ENCODE data around the gene EPS8. TPM values are rescaled to one million over a fixed set of nuclear protein-coding genes. Genes with fewer than 3 reads are reported as not detected.

EPS8 gene
- polyA plus RNA-seq, 3 donors, result 4.1 to 4.8 (median 4.3) TPM

- Histone ChIP-seq H4K20me1 (ENCODE audit: insufficient read depth, low read length) (no peaks in the 10 kb centered on the region), H3K4me1 (ENCODE audit: control insufficient read depth in 1 of 2, insufficient read depth in 2 of 2, low read length in 2 of 2) (no peaks in the 10 kb centered on the region), H3K27me3 (ENCODE audit: control insufficient read depth in 2 of 2, insufficient read depth in 2 of 2, low read length in 2 of 2) (no peaks in the 10 kb centered on the region), H3K9me3 (replicated peaks in 1 of 2; ENCODE audit: control insufficient read depth in 1 of 2, insufficient read depth in 1 of 2, low read length in 2 of 2) (no peaks in the 10 kb centered on the region), H3K4me2 (replicated peaks; ENCODE audit: extremely low read depth, low read length, poor library complexity, severe bottlenecking) (no peak overlapping the region), H3K36me3 (replicated peaks in 1 of 2; ENCODE audit: control insufficient read depth in 1 of 2, insufficient read depth in 2 of 2, low read length in 2 of 2) (no peaks in the 10 kb centered on the region), H3K4me3 (replicated peaks in 1 of 3; ENCODE audit: low read depth in 2 of 3, low read length in 3 of 3) (no peak overlapping the region), H3K9ac (ENCODE audit: insufficient read depth, low read length, poor library complexity, severe bottlenecking) (no peak overlapping the region), H3K27ac (ENCODE audit: low read depth in 1 of 2, low read length in 2 of 2) (no peak overlapping the region), H2AFZ (ENCODE audit: insufficient read depth, low read depth, low read length, poor library complexity, severe bottlenecking) (no peak overlapping the region), H3K79me2 (ENCODE audit: insufficient read depth, low read length) (no peaks in the 10 kb centered on the region)
- H3K4me1 Mint-ChIP-seq, result peaks cover 1% of the 10 kb centered on the region
- intact Hi-C loops (cut with micrococcal nuclease), result no loop called here
- H3K27ac Mint-ChIP-seq, result no peak overlapping the region
- no peaks in the 10 kb centered on the region for H3K36me3 Mint-ChIP-seq
- WGBS (ENCODE audit: insufficient coverage), result no CpG with 5 or more reads among the region's 1 CpG
- TF ChIP-seq CTCF (IDR thresholded peaks at IDR 0.05), result no peak
- peaks cover 0 to 2% (median 0%) of the 10 kb centered on the region in 3 donors for H3K27me3 Mint-ChIP-seq (ENCODE audit: low read depth in 3 of 3)
- no peak for DNase-seq
- peaks cover 0 to 3% (median 0%) of the 10 kb centered on the region in 7 donors for H3K9me3 Mint-ChIP-seq
- no peak overlapping the region for H3K4me3 Mint-ChIP-seq
These were observed 110.0 kb downstream of the EPS8 start for GRCh38 chr12:15679151-15679550.

- Histone ChIP-seq H3K4me2 (replicated peaks; ENCODE audit: extremely low read depth, low read length, poor library complexity, severe bottlenecking) (no peak overlapping the region), H3K4me3 (replicated peaks in 1 of 3; ENCODE audit: low read depth in 2 of 3, low read length in 3 of 3) (no peak overlapping the region), H3K36me3 (replicated peaks in 1 of 2; ENCODE audit: control insufficient read depth in 1 of 2, insufficient read depth in 2 of 2, low read length in 2 of 2) (no peaks in the 10 kb centered on the region), H3K27ac (ENCODE audit: low read depth in 1 of 2, low read length in 2 of 2) (no peak overlapping the region), H3K9ac (ENCODE audit: insufficient read depth, low read length, poor library complexity, severe bottlenecking) (no peak overlapping the region), H3K9me3 (replicated peaks in 1 of 2; ENCODE audit: control insufficient read depth in 1 of 2, insufficient read depth in 1 of 2, low read length in 2 of 2) (no peaks in the 10 kb centered on the region), H4K20me1 (ENCODE audit: insufficient read depth, low read length) (no peaks in the 10 kb centered on the region), H2AFZ (ENCODE audit: insufficient read depth, low read depth, low read length, poor library complexity, severe bottlenecking) (no peak overlapping the region), H3K79me2 (ENCODE audit: insufficient read depth, low read length) (no peaks in the 10 kb centered on the region), H3K4me1 (ENCODE audit: control insufficient read depth in 1 of 2, insufficient read depth in 2 of 2, low read length in 2 of 2) (no peaks in the 10 kb centered on the region), H3K27me3 (ENCODE audit: control insufficient read depth in 2 of 2, insufficient read depth in 2 of 2, low read length in 2 of 2) (no peaks in the 10 kb centered on the region)
- Mint-ChIP-seq H3K9me3 (peaks cover 0 to 3% (median 0%) of the 10 kb centered on the region in 7 donors), H3K4me3 (no peak overlapping the region), H3K27me3 (ENCODE audit: low read depth in 3 of 3) (peaks cover 0 to 2% (median 0%) of the 10 kb centered on the region in 3 donors), H3K4me1 (peaks cover 3% of the 10 kb centered on the region), H3K36me3 (no peaks in the 10 kb centered on the region), H3K27ac (no peak overlapping the region)
- 100% methylated on average over 1 of the region's 3 CpGs for WGBS (ENCODE audit: insufficient coverage)
- intact Hi-C loops (cut with micrococcal nuclease), result no loop called here
- DNase-seq, result no peak
- TF ChIP-seq CTCF (IDR thresholded peaks at IDR 0.05), result no peak
These were observed 111.4 kb downstream of the EPS8 start for GRCh38 chr12:15677726-15678201.
